Neural cell (in vitro differentiated cells): ENCODE data around the gene IDH3B.

Experiments used
- CTCF ChIP-seq: fragments of 450-650 bp; IDR thresholded peaks from 2 replicates; pipeline ENCODE4 v1.5.1; 2014; ENCODE audit warnings: antibody characterized with exemption, mild to moderate bottlenecking, moderate library complexity; ENCODE audit not compliant: poor library complexity, severe bottlenecking
- EP300 ChIP-seq: fragments of 450-650 bp; conservative IDR thresholded peaks from 2 replicates; pipeline ENCODE4 v1.6.1; 2014; ENCODE audit warnings: antibody characterized with exemption, mild to moderate bottlenecking, moderate library complexity; ENCODE audit not compliant: poor library complexity, severe bottlenecking
- MXI1 ChIP-seq: fragments of 450-650 bp; conservative IDR thresholded peaks from 2 replicates; pipeline ENCODE4 v1.6.1; 2014; ENCODE audit warnings: antibody characterized with exemption, mild to moderate bottlenecking; ENCODE audit not compliant: poor library complexity, severe bottlenecking
- POLR2AphosphoS5 ChIP-seq: IDR thresholded peaks from 2 replicates; pipeline ENCODE4 v1.6.1; 2012
- RAD21 ChIP-seq: fragments of 450-650 bp; conservative IDR thresholded peaks from 2 replicates; pipeline ENCODE4 v1.6.1; 2014; ENCODE audit warnings: antibody characterized with exemption, mild to moderate bottlenecking, moderate library complexity
- REST ChIP-seq: IDR thresholded peaks from 2 replicates; pipeline ENCODE4 v1.6.1; 2012; ENCODE audit warnings: borderline replicate concordance
- SMC3 ChIP-seq: fragments of 450-650 bp; conservative IDR thresholded peaks from 2 replicates; pipeline ENCODE4 v1.6.1; 2014; ENCODE audit warnings: antibody characterized with exemption, mild to moderate bottlenecking, moderate library complexity; ENCODE audit not compliant: poor library complexity

DNA sequence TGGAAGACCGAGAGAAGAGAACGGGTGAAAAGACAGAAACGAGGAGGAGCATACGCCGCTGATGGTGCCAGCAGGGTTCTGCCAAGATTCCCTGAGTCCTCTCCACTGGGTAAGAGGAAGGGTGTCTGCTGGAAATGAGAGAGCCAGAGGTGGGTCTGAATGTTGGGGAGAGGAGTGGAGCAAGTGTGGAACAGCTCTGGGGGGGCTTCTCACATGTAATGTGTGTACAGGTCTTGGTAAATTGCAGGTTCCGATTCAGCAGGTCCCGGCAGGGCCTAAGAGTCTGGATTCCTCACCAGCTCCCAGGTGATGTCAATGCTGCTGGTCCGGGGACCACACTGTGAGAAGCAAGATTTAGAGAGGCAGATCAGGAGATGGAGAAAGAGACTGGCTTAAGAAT, 27.1 kb upstream of the IDH3B start:
- no peak for TF ChIP-seq SMC3
- no peak for TF ChIP-seq CTCF
- TF ChIP-seq MXI1: no peak
- no peak for TF ChIP-seq POLR2AphosphoS5
- no peak for TF ChIP-seq REST
- TF ChIP-seq EP300: no peak
- no peak for TF ChIP-seq RAD21
